ENCODE measurements around the gene SCUBE3.

- TF ChIP-seq CTCF (IDR thresholded peaks at IDR 0.05; ENCODE audit: insufficient read depth, low read length, poor library complexity, severe bottlenecking), result no peak
- no peak for TF ChIP-seq EZH2phosphoT487 (conservative IDR thresholded peaks at IDR 0.05; ENCODE audit: low read length)
Measured at GRCh38 chr6:35262596-35262995, 48.8 kb downstream of the SCUBE3 start.
